Subcutaneous abdominal adipose tissue (tissue), 5 donors: Measurements from ENCODE around the gene MYRIP.
"Not testable (repeated sequence)": the region's sequence is repeated elsewhere in the genome, so short reads cannot be mapped to it uniquely, and the experiment has no call there.

Experiments used
- H3K27ac ChIP-seq: one replicate; pipeline ENCODE4 v1.7.0; 2013; ENCODE audit warnings: low read depth, mild to moderate bottlenecking, inconsistent platforms, low read length, moderate library complexity
- H3K27me3 ChIP-seq, 5 donors: one replicate each; pipeline ENCODE4 v1.7.0; 2013; ENCODE audit warnings: low read length in 5 of 5, inconsistent platforms in 1 of 5; ENCODE audit not compliant: control insufficient read depth in 5 of 5, insufficient read depth in 4 of 5
- H3K36me3 ChIP-seq, 5 donors: one replicate each; pipeline ENCODE4 v1.7.0; 2013; ENCODE audit warnings: low read length in 5 of 5; ENCODE audit not compliant: control insufficient read depth in 5 of 5, insufficient read depth in 5 of 5
- H3K4me1 ChIP-seq, 5 donors: one replicate each; pipeline ENCODE4 v1.7.0; 2013; ENCODE audit warnings: low read length in 5 of 5, mild to moderate bottlenecking in 3 of 5, moderate library complexity in 1 of 5; ENCODE audit not compliant: control insufficient read depth in 5 of 5, insufficient read depth in 5 of 5
- H3K4me3 ChIP-seq, 5 donors: one replicate each; pipeline ENCODE4 v1.7.0; 2013; ENCODE audit warnings: low read length in 5 of 5, low read depth in 1 of 5
- H3K9ac ChIP-seq, 5 donors: one replicate each; pipeline ENCODE4 v1.7.0; 2013; ENCODE audit warnings: low read length in 5 of 5, mild to moderate bottlenecking in 4 of 5, moderate library complexity in 3 of 5
- H3K9me3 ChIP-seq, 5 donors: one replicate each; pipeline ENCODE4 v1.7.0; 2013; ENCODE audit warnings: low read length in 5 of 5; ENCODE audit not compliant: control insufficient read depth in 5 of 5
- donor health status: healthy.
- donor health status: healthy.
- donor health status: healthy.
- donor health status: healthy.
- donor health status: healthy.

MYRIP gene

DNA sequence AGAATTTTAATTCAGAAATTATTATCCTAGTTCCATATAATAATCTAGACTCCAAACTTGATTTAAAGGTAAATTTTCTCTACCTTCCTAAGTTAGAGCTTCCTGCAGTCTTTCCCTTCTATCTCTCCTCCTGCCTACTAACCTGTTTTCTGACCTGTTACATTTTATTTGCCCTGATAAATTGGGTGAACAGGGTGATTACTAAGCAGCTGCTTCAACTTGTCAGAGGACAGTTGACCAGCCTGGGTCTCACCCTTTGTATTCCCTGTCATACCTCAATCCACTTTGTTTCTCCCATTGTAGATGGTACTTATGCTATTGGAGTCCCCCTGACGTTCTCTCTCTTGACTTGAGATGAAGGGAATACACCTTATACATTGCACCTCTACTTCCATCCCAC is 28.4 kb upstream of the MYRIP start:
- Histone ChIP-seq H3K9ac (no peak overlapping the region), H3K27ac (no peak overlapping the region), H3K4me1 (peaks cover 0 to 11% (median 8%) of the 10 kb centered on the region in 5 donors), H3K4me3 (no peak overlapping the region), H3K27me3 (no peaks in the 10 kb centered on the region), H3K9me3 (no peaks in the 10 kb centered on the region), H3K36me3 (no peaks in the 10 kb centered on the region)

- Histone ChIP-seq H3K4me3 (no peak overlapping the region), H3K36me3 (no peaks in the 10 kb centered on the region), H3K9ac (no peak overlapping the region), H3K27me3 (no peaks in the 10 kb centered on the region), H3K9me3 (no peaks in the 10 kb centered on the region), H3K4me1 (peaks cover 0 to 11% (median 8%) of the 10 kb centered on the region in 5 donors), H3K27ac (no peak overlapping the region)
These were observed 27.8 kb upstream of the MYRIP start for GRCh38 chr3:39781632-39782031.

- Histone ChIP-seq H3K9me3 (no peaks in the 10 kb centered on the region), H3K4me3 (no peak overlapping the region), H3K27ac (no peak overlapping the region), H3K9ac (no peak overlapping the region), H3K4me1 (peaks cover 0 to 11% (median 8%) of the 10 kb centered on the region in 5 donors), H3K36me3 (no peaks in the 10 kb centered on the region), H3K27me3 (no peaks in the 10 kb centered on the region)
These were observed 25.7 kb upstream of the MYRIP start for GRCh38 chr3:39783680-39784079.

- Histone ChIP-seq H3K27ac (no peak overlapping the region), H3K9ac (no peak overlapping the region), H3K27me3 (no peaks in the 10 kb centered on the region), H3K4me3 (no peak overlapping the region), H3K4me1 (peaks cover 0 to 11% (median 8%) of the 10 kb centered on the region in 5 donors), H3K36me3 (no peaks in the 10 kb centered on the region), H3K9me3 (no peaks in the 10 kb centered on the region)
These were observed 24.5 kb upstream of the MYRIP start for GRCh38 chr3:39784922-39785321.

DNA sequence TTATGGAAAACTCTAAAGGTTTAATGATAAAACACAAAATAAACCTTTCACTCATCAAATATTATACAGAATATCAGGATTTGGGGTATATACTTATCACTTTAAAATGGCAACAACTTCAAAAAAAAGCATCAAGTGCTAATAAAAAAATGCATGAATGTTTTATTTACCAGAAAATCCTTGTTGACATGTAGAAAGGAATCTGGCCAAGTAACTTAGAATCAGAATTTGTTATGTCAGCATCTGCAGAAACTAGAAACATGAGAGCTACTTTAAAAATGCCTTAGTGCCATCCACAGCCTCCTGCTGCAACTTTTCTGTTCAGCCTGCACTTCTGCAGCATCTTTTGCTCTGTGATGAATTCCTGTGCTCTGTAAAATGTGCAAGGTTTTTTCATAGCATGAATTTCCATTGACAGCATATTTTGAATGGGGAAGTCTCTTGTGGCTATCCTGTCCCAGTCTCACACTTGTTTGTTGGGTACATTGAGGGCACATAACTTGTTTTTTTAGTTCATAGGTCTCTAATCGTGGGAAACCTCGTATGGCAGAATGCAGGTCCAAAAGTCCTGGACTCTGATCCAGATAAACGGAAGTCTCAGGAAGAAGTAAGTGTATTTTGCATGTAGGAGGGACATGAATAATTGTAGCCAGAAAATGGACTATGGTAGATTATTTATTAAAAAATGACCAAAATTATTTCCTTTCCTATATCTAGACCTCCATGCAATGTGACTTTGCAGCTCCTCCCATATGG is 21.1 kb upstream of the MYRIP start:
- H3K4me1 ChIP-seq, result peaks cover 0 to 7% (median 7%) of the 10 kb centered on the region in 5 donors
- H3K9me3 ChIP-seq, result no peaks in the 10 kb centered on the region
- no peak overlapping the region for H3K27ac ChIP-seq
- no peak overlapping the region for H3K4me3 ChIP-seq
- H3K9ac ChIP-seq, result no peak overlapping the region
- no peaks in the 10 kb centered on the region for H3K36me3 ChIP-seq
- no peaks in the 10 kb centered on the region for H3K27me3 ChIP-seq

DNA sequence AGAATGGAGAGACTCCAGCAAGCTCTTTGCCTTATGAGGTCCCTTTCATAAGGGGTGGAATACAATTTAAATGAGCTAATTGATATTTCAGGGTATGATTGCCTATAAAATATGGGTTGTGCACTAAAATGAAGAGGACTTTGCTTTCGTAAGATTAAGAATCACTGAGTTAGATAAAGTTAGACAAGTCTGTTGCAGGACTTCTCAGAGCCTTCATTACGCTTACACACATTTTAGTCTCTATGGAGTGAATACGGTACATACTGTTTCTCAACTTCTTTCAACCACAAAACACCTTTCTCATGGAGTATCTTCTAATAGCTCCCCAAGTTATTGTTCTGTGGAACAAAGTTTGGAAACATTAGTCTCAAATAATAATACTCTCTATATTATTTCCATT is 17.8 kb upstream of the MYRIP start:
- Histone ChIP-seq H3K27me3 (no peaks in the 10 kb centered on the region), H3K9ac (no peak overlapping the region), H3K27ac (no peak overlapping the region), H3K9me3 (no peaks in the 10 kb centered on the region), H3K4me3 (no peak overlapping the region), H3K36me3 (no peaks in the 10 kb centered on the region), H3K4me1 (peaks cover 0 to 2% (median 0%) of the 10 kb centered on the region in 5 donors)

DNA sequence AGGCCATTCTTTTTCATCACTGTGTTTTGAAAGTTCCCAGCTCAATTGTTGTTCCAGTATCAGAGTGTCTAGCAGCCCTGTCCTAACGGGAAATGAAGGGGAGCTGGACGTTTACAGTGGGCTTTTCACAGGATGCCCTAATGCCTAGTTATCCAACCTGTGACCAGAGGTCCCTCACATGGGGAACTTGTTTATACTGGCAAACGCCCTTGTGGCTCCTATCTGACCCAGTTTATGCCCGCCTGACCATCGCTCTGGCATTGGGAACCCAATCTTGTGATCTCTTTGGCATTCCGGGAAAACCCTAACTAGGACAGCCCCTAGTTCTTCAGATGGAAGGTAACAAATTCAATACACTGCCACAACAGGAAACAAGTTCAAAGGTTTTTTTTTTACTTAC is 14.5 kb upstream of the MYRIP start:
- Histone ChIP-seq H3K36me3 (no peaks in the 10 kb centered on the region), H3K9ac (no peak overlapping the region), H3K27ac (no peak overlapping the region), H3K9me3 (no peaks in the 10 kb centered on the region), H3K4me1 (peaks cover 0 to 2% (median 0%) of the 10 kb centered on the region in 5 donors), H3K4me3 (no peak overlapping the region), H3K27me3 (no peaks in the 10 kb centered on the region)

- H3K36me3 ChIP-seq, result no peaks in the 10 kb centered on the region
- no peaks in the 10 kb centered on the region for H3K27me3 ChIP-seq
- H3K4me3 ChIP-seq, result no peak overlapping the region
- peaks cover 0 to 3% (median 0%) of the 10 kb centered on the region in 5 donors for H3K9me3 ChIP-seq
- H3K27ac ChIP-seq, result no peak overlapping the region
- no peak overlapping the region for H3K9ac ChIP-seq
- H3K4me1 ChIP-seq, result no peaks in the 10 kb centered on the region
These were observed 8.2 kb upstream of the MYRIP start for GRCh38 chr3:39801216-39801615.

DNA sequence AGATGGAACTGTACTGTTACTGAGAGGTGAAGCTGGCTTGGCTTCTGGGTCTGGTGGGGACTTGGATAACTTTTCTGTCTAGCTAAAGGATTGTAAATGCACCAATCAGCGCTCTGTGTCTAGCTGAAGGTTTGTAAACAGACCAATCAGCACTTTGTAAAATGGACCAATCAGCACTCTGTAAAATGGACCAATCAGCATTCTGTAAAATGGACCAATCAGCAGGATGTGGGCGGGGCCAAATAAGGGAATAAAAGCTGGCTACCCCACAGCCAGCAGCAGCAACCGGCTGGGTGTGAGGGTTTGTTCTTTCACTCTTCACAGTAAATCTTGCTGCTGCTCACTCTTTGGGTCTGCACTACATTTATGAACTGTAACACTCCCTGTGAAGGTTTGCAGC is 6.9 kb upstream of the MYRIP start:
- not testable (repeated sequence) for H3K36me3 ChIP-seq, H3K27ac ChIP-seq, H3K9me3 ChIP-seq, H3K4me1 ChIP-seq, H3K4me3 ChIP-seq, H3K27me3 ChIP-seq, H3K9ac ChIP-seq

GRCh38 chr3:39803956-39804355 is 5.5 kb upstream of the MYRIP start:
- Histone ChIP-seq H3K9ac (no peak overlapping the region), H3K9me3 (peaks cover 0 to 3% (median 0%) of the 10 kb centered on the region in 5 donors), H3K4me1 (peaks cover 0 to 16% (median 7%) of the 10 kb centered on the region in 5 donors), H3K36me3 (no peaks in the 10 kb centered on the region), H3K27me3 (peaks cover 0 to 4% (median 0%) of the 10 kb centered on the region in 5 donors), H3K27ac (no peak overlapping the region), H3K4me3 (no peak overlapping the region)
